Muscle layer of duodenum (tissue), 2 donors: ENCODE measurements around the gene DGCR6.
"Not testable (repeated sequence)": the region's sequence is repeated elsewhere in the genome, so short reads cannot be mapped to it uniquely, and the experiment has no call there.

Source experiments
- H3K27ac ChIP-seq: one replicate; pipeline ENCODE4 v1.7.0; 2013; ENCODE audit warnings: mild to moderate bottlenecking, low read length
- H3K27me3 ChIP-seq: one replicate; pipeline ENCODE4 v1.7.0; 2013; ENCODE audit warnings: low read depth, mild to moderate bottlenecking, control low read depth, low read length
- H3K36me3 ChIP-seq, 2 donors: one replicate each; pipeline ENCODE4 v1.7.0; 2013; ENCODE audit warnings: low read length in 2 of 2, control low read depth in 1 of 2, mild to moderate bottlenecking in 1 of 2; ENCODE audit not compliant: insufficient read depth in 2 of 2, control insufficient read depth in 1 of 2
- H3K4me1 ChIP-seq, 2 donors: one replicate each; pipeline ENCODE4 v1.7.0; 2013; ENCODE audit warnings: low read length in 2 of 2, mild to moderate bottlenecking in 2 of 2, control low read depth in 1 of 2, moderate library complexity in 1 of 2; ENCODE audit not compliant: insufficient read depth in 2 of 2, control insufficient read depth in 1 of 2
- H3K4me3 ChIP-seq, 2 donors: one replicate each; pipeline ENCODE4 v1.7.0; 2013; ENCODE audit warnings: low read length in 2 of 2, low read depth in 1 of 2, mild to moderate bottlenecking in 1 of 2
- H3K9me3 ChIP-seq, 2 donors: one replicate each; pipeline ENCODE4 v1.7.0; 2013; ENCODE audit warnings: low read length in 2 of 2, control low read depth in 1 of 2, mild to moderate bottlenecking in 1 of 2; ENCODE audit not compliant: control insufficient read depth in 1 of 2
- donor health status: healthy.

The DGCR6 gene

DNA sequence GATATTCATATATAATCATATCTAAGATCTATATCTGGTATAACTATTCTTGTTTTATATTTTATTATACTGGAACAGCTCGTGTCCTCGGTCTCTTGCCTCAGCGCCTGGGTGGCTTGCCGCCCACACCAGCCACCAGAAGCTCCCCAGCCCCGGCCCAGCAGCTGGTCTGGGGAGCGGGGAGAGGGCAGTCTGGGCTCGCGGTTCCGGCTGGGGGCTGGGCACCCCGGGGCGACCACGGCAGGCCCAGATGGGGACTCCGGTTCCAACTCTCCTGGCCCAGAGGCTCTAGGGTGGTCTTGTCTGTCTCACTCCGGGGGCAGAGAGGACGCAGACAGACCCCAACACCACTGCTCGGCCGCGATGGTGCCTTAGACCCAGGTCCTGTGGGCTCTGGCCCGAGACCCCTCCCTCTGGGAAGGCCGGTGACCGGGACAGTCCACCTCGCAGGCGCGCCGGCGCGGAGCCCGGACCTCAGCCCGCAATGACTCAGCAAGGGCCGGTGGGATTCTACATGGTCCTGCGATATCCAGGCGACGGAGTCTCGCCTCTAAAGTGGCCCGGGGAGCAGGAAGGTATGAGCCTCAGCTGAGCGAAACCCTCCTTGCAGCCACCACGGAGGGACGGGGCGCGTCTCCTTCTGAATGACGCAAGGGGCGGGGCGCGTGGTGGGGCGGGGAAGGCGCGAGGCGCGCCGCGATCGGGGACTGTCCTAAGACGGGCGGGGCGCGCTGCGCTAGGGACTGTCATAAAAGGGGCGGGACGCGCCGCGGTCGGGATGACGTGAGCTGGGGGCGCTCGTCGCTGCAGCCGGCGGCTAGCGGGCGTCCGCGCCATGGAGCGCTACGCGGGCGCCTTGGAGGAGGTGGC lies at the start of gene DGCR6:
Gene DGCR6 (plus strand): TSS at position 781 of the 870 bp plus-strand sequence. CDS start 55 bp downstream, at position 836.
- no peaks in the 10 kb centered on the region for H3K9me3 ChIP-seq
- no peaks in the 10 kb centered on the region for H3K36me3 ChIP-seq
- H3K4me1 ChIP-seq, result no peaks in the 10 kb centered on the region
- no peak within 1 kb of the TSS for H3K27ac ChIP-seq
- H3K27me3 ChIP-seq, result no peaks in the 10 kb centered on the region
- no peak within 1 kb of the TSS for H3K4me3 ChIP-seq

DNA sequence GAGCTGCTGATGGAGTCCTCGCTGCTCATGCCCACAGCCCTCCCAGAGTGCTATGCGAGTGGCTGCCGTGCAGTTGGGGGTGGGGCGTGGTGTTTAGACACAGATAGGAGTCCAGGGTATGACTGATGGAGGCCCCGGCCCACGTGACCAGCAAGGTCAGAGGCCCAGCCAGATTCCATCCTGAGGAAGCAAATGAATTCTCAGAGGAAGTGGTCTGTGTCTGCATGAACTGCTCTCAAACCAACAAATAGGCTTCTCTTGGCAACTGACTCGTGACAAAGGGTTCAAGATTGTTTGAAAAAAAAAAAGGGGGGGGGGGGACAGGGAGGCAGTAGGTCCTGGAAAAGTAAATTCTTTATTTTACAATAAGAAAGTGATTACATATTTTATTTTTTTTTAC lies 46.8 kb upstream of the DGCR6 start:
- H3K27me3 ChIP-seq, H3K9me3 ChIP-seq, H3K27ac ChIP-seq, H3K4me3 ChIP-seq, H3K36me3 ChIP-seq, H3K4me1 ChIP-seq: not testable (repeated sequence)

DNA sequence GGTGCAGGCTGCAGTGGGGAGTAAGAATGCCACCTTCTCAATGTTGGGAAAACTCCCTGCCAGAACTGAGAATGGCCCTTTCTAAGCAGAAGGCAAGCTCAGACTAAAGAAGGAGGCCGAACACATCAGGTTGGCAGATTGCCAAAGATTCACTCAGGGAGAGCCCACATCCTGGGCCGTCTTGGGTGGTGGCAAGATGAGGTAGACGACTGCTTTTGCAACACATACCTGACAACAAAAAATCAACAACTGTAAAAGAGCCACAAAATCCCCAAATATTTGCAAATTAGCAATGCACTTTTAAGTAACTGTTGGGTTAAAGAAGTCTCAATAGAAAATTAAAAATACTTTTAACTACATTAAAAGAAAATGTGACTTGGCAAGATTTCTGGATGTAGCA lies 24.9 kb upstream of the DGCR6 start:
- not testable (repeated sequence) for H3K27ac ChIP-seq, H3K9me3 ChIP-seq, H3K36me3 ChIP-seq, H3K27me3 ChIP-seq, H3K4me1 ChIP-seq, H3K4me3 ChIP-seq

DNA sequence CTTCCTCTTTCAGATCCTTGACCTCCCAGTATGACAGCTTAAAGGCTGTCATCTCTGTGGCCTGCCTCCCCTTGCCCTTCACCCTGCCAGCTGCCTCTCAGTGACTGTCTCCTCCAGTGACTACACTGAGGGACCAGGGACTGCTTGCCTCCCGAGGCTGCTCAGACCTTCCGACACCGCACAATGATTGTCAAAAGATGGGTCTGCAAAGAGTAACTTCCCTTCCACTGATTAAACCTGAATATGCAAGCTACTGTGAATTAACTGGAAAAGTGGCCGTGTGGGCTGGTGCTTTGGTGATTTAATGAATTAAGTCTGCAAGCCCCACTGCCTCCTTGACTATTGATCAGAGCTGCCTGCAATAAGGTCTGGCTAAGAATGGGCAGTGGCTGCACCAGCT lies 21.7 kb upstream of the DGCR6 start:
- not testable (repeated sequence) for H3K4me1 ChIP-seq, H3K36me3 ChIP-seq, H3K4me3 ChIP-seq

DNA sequence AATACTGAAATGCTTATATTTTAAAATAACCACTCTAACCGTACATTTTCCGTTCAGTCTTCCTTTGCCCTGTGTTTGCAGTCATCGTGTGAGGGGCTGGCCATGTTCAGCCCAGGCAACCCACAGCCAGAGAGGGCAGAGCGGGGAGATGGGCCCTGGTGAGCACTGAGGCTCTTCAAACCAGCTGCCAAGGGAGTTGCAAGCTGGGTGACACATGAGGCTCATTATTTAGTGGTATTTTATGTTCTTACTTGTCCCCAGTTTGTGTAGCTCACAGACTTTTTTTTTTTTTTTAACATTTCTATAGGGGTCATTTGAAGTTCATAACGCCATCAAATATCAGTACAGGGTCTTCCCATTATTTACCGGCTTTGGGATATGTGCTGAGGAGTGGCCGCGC lies 18.0 kb upstream of the DGCR6 start:
- no peaks in the 10 kb centered on the region for H3K36me3 ChIP-seq
- H3K4me3 ChIP-seq, result no peak overlapping the region
- no peak overlapping the region for H3K27ac ChIP-seq
- no peaks in the 10 kb centered on the region for H3K27me3 ChIP-seq
- H3K4me1 ChIP-seq, result no peaks in the 10 kb centered on the region
- H3K9me3 ChIP-seq, result no peaks in the 10 kb centered on the region

More for the DNA sequence above, 21.7 kb upstream of the DGCR6 start:
- H3K27ac ChIP-seq, H3K27me3 ChIP-seq, H3K9me3 ChIP-seq: not testable (repeated sequence)

DNA sequence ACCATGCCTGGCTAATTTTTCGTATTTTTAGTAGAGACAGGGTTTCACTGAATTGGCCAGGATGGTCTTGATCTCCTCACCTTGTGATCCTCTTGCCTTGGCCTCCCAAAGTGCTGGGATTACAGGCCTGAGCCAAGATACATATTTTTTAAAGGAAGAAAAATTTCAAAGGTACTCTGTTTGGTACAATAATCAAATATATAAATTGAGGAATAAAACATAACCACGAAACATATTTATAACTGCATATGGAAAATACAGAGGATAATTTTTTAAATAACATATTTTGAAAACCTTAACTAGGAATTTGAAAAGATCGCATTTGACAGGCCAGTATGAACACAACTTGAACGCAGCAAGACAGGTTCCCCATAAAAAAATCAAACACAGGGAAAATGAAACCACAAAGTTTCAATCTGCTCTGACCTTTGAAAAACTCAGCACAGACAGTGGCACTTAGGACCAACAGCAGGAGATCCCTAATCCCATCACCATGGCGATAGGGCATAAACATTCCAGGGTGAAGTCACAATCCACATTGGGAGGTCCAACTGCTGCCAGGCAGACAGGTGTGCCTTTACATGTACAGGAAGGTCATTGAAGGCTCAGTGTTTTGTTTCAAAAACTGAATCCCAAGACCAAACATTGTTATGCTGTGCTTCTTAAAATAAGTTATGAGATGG lies 15.5 kb upstream of the DGCR6 start:
- H3K27ac ChIP-seq, H3K4me3 ChIP-seq, H3K27me3 ChIP-seq, H3K9me3 ChIP-seq, H3K4me1 ChIP-seq, H3K36me3 ChIP-seq: not testable (repeated sequence)

DNA sequence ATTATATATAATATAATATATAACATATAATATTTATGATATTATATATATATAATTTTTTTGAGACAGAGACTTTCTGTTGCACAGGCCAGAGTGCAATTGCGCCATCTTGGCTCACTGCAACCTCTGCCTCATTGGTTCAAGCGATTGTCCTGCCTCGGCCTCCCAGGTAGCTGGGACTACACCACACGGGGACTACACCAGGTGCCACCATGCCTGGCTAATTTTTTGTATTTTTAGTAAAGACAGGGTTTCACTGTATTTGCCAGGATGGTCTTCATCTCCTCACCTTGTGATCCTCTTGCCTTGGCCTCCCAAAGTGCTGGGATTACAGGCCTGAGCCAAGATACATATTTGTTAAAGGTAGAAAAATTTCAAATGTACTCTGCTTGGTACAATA lies 12.3 kb upstream of the DGCR6 start:
- not testable (repeated sequence) for H3K27me3 ChIP-seq, H3K27ac ChIP-seq, H3K36me3 ChIP-seq, H3K4me3 ChIP-seq, H3K9me3 ChIP-seq, H3K4me1 ChIP-seq

DNA sequence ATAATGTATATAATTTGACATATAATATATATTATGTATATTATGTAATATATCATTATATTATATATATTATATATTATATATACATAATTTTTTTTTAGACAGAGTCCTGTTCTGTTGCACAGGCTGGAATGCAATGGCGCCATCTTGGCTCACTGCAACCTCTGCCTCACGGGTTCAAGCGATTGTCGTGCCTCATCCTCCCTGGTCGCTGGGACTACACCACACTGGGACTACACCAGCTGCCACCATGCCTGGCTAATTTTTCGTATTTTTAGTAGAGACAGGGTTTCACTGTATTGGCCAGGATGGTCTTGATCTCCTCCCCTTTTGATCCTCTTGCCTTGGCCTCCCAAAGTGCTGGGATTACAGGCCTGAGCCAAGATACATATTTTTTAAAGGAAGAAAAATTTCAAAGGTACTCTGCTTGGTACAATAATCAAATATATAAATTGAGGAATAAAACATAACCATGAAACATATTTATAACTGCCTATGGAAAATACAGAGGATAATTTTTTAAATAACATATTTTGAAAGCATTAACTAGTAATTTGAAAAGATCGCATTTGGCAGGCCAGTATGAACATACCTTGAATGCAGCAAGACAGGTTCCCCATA lies 10.0 kb upstream of the DGCR6 start:
- H3K4me3 ChIP-seq, H3K27me3 ChIP-seq, H3K9me3 ChIP-seq, H3K27ac ChIP-seq, H3K36me3 ChIP-seq, H3K4me1 ChIP-seq: not testable (repeated sequence)

DNA sequence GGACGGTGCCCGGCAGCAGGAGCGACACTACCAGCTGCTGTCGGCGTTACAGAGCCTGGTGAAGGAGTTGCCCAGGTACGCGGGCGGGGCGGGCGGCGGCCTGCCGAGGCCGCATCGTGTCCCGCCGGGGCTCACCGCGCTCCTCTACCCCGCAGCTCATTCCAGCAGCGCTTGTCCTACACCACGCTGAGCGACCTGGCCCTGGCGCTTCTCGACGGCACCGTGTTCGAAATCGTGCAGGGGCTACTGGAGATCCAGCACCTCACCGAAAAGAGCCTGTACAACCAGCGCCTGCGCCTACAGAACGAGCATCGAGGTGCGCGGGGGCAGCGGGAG lies 258 bp downstream of the DGCR6 start:
- H3K27me3 ChIP-seq, H3K27ac ChIP-seq, H3K4me3 ChIP-seq, H3K4me1 ChIP-seq, H3K9me3 ChIP-seq, H3K36me3 ChIP-seq: not testable (repeated sequence)

DNA sequence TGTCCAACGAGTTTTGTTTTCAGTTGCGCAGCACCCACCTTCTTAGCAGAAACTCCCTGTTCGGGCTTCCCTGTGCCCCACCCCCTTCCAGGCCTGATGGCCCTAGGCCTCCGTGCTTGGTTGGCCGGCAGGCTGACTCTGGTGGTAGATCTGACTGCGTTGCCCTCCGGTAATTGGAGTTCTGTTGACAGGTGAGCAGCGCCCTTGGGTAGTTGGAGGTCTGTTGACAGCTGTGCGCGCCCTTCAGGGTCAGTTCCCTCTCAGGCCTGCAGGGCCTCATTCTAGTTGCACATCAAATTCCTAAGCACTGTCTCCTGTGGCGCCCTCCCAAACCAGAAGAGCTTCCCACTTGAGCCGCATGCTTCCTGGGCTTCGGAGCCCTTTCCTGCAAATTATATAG lies 776 bp downstream of the DGCR6 start:
- H3K27ac ChIP-seq, result no peak overlapping the region
- no peaks in the 10 kb centered on the region for H3K27me3 ChIP-seq

DNA sequence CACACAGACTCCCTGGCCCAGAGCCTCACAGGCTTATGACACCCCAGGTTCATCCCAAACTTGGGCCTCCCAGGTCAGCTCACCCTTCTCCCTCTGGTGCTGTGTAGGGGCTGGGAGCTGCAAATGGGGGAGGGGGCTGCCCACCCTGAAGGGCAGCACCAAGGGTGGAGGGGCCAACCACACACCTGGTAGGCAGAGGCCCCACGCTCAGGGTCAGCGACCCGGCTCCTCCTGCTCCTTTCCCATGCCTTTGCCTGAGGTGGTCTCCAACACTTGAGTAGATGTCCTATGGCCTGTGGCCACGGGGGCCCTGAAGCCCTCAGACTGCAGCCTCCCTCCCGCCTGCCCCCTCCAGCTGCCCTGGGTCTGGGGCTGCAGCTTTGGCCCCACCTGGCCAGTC lies 3.4 kb downstream of the DGCR6 start:
- Histone ChIP-seq H3K4me1 (no peaks in the 10 kb centered on the region), H3K4me3 (no peak overlapping the region), H3K27ac (no peak overlapping the region), H3K36me3 (no peaks in the 10 kb centered on the region), H3K9me3 (no peaks in the 10 kb centered on the region), H3K27me3 (no peaks in the 10 kb centered on the region)

More for the DNA sequence above, 776 bp downstream of the DGCR6 start:
- no peaks in the 10 kb centered on the region for H3K9me3 ChIP-seq
- no peaks in the 10 kb centered on the region for H3K4me1 ChIP-seq
- no peak overlapping the region for H3K4me3 ChIP-seq
- no peaks in the 10 kb centered on the region for H3K36me3 ChIP-seq
